Dedifferentiated amniotic fluid mesenchymal stem cell (primary cell): ENCODE data around the gene SLC25A18.
"Not testable (repeated sequence)": the region's sequence is repeated elsewhere in the genome, so short reads cannot be mapped to it uniquely, and the experiment has no call there.

Experiments used
- DNase-seq: peaks from one replicate; pipeline ENCODE4 v3.0.0-alpha.2; 2016; ENCODE audit errors: extremely low spot score

Gene SLC25A18, protein sequence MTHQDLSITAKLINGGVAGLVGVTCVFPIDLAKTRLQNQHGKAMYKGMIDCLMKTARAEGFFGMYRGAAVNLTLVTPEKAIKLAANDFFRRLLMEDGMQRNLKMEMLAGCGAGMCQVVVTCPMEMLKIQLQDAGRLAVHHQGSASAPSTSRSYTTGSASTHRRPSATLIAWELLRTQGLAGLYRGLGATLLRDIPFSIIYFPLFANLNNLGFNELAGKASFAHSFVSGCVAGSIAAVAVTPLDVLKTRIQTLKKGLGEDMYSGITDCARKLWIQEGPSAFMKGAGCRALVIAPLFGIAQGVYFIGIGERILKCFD

DNA sequence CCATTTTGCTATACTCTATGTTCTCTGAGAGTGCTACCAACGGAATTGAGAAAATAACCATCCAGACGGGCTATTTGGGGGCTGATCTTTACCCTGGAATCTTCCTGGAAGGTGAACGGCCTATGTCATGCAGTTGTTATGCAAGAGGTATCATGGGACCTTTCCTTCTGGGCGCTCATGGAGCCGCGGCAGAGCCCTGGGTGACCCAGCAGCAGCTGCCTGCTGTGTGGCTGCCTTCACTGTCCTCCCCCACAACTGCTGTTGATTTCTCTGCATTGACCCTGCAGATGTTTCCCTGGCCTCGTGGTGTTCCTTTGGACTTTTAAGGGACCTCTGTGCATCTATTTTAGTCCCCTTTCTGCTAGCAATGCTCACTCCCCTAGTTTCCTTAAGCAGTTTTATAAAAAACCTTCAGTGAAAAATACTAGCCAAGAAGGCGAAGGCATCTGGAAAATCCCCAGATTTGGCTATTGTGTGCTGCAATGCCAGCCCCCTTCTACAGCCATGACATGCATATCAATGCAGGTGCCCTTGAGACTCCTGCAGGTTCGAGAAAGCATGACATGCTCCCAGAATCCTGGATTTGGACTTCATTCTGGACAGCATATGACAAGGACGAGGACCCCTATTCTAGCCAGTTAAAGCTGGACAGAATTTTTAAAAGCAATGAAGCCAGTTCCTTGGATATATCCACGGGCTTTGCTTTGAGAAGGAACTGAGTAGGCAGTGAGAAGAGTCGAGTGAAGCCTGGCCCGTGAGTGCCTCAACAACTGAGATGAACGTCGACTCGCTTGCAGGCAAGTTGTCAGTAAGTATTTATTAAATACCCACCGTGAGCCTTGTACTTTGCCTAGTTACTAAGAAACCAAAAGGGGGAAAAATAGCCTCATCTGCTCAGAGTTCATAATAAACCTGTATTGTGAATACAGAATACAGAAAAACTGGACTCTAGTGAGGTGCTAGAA, at the start of gene SLC25A18:
Gene SLC25A18 (plus strand): TSS at position 593 of the 965 bp plus-strand sequence. CDS start 16,447 bp downstream, outside the sequence.
- DNase-seq: no peak

DNA sequence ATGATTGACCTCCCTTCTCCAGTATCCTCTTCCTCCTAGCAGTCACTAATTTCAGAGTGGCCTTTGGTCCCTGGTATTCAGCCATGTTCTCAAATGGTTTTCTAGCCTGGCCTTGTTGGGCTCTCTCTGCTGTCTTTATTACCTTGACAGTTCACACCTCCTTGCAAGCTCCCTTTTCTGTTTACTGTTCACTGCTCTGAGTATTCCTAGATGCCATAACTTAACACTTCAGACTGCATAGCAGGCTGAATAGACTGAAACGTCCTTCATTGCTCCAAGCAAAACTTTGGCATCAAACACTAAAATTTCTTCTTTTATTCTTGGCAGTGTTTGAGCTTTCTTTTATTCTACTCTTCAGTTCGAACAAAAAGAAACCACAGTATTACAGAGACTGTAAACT, 49.7 kb upstream of the SLC25A18 start:
- no peak for DNase-seq

- no peak for DNase-seq
Observed at GRCh38 chr22:17514084-17514483, 49.2 kb upstream of the SLC25A18 start.

GRCh38 chr22:17518406-17518805, 44.9 kb upstream of the SLC25A18 start:
- no peak for DNase-seq

DNA sequence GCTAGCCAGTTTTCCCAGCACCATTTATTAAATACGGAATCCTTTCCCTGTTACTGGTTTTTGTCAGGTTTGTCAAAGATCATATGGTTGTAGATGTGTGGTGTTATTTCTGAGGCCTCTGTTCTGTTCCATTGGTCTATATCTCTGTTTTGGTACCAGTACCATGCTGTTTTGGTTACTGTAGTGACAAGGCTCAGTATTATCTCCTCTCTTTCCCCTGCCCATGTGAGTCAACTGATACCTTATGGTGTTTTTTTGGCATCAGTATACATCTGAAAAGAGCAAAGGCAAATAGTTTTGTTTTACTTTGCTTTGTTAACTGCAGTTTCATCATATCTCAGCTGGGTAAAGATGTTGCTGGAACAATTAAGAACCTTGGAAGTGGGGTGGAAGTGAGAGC, 41.3 kb upstream of the SLC25A18 start:
- DNase-seq: not testable (repeated sequence)

DNA sequence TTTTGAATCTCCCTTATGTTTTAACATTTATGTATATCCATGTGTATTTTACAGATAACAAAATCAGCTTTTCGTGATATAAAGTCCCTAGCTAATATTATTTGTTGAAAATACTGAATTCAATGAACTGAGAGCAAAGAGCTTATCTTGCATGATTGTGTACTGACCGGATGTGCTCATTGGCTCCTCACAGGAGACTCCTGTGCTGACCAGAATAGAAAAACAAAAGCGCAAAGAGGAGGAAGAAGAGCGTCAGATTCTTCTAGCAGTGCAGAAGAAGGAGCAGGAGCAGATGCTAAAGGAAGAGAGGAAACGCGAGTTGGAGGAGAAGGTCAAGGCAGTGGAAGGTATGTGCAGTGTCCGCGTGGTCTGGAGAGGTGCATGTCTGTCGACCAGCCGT, 39.4 kb upstream of the SLC25A18 start:
- no peak for DNase-seq

DNA sequence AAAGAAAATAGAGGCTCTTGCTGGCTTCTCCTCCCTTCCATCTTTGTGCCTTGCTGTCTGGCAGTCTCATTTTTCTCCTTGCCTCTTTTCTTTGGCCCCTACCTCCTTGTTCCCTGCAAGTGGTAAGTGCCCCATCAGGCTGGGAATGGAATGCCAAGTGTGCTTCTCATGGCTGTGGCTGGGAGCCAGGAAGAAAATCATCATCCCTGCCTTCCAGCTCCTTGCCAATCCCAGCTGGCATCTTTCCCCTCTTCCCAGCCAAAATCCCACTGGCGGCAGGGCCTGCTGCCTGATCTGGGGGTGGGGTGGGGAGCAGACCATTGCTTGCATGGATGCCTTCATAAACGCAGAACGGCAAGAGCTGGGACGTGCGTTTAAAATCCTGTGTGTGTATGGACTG, 27.0 kb upstream of the SLC25A18 start:
- DNase-seq: no peak

DNA sequence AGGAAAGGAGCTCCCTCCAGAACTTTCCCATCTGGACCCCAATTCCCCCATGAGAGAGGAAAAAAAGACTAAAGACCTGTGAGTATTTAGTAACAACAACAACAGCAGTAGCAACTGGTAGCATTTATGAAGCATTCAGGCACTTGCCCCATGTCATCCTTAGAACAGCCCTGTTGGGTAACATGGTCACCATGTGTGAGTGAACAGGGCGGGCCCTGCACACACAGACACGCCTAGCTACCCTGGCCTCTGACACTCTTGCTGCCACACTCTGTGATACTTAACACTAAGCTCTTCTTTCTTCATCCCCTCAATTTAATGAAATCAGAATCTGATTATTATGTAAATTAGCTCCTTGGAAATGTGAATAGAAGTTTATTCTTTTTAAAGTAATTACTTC, 26.1 kb upstream of the SLC25A18 start:
- DNase-seq: no peak

DNA sequence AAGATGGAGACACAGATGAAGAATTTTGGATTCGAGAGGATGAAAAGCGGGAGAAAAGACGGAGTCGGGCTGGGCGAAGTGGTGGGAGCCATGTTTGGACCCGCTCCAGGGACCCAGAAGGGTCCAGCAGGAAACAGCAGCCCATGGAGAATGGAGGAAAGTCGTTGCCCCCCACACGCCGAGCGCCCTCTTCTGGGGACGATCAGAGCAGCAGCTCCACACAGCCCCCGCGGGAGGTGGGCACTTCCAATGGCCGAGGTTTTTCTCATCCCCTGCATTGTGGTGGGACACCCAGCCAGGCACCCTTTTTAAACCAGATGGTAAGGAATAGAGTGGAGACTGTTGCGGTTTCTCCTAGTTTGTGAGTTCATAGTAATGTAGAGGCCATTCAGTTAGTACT, 22.8 kb upstream of the SLC25A18 start:
- no peak for DNase-seq

DNA sequence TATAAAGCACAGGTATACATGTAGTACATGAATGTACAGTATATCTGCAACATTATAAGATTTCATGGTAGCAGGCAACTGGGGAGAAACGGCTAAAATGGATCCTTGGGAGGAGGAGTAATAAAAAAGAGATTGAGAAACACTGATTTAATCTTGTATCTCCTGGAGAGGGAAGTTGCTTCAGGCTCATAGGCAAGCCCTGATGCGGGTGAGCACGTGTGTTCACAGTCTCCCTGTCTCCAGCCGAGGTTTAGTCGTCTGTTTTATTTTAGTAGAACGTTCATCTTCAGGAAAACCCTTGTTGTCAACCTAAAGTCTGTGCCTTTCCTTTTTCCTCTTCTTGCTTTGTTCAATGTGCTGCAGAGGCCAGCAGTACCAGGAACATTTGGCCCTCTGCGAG, 21.8 kb upstream of the SLC25A18 start:
- no peak for DNase-seq

DNA sequence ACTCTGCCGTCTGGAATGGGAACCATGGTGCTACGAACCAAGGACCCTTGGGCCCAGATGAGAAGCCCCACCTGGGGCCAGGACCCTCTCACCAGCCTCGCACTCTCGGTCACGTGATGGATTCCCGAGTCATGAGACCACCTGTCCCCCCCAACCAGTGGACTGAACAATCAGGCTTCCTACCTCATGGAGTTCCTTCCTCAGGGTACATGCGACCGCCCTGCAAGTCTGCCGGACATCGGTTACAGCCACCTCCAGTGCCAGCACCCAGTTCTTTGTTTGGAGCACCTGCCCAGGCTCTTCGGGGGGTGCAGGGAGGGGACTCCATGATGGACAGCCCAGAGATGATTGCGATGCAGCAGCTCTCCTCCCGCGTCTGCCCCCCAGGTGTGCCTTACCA, 20.8 kb upstream of the SLC25A18 start:
- no peak for DNase-seq

GRCh38 chr22:17548010-17548755, 15.1 kb upstream of the SLC25A18 start:
- no peak for DNase-seq

- no peak for DNase-seq
Observed at GRCh38 chr22:17548756-17549035, 14.6 kb upstream of the SLC25A18 start.

DNA sequence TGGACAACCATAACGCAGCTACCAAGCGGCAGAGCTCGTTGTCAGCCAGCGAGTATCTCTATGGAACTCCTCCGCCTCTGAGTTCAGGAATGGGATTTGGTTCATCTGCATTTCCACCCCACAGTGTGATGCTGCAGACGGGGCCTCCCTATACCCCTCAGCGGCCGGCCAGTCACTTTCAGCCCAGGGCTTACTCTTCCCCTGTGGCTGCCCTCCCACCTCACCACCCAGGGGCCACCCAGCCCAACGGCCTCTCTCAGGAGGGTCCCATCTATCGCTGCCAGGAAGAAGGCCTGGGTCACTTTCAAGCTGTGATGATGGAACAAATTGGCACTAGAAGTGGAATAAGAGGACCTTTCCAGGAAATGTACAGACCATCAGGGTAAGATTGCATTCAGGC, 14.1 kb upstream of the SLC25A18 start:
- no peak for DNase-seq

DNA sequence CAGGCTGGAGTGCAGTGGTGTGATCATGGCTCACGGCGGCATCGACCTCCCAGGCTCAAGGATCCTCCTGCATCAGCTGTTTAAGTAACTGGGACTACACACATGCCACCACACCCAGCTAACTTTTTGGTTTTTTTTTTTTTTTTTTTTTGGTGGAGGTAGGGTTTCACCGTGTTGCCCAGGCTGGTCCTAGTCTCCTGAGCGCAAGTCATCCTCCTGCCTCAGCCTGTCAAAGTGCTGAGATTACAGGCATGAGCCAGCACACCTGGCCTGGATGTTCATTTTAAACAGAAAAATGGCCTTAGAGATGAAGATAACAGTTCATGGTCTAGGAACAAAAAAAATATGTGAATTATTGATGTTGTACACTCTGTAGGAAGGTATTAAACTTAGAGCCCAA, 13.6 kb upstream of the SLC25A18 start:
- DNase-seq: no peak

GRCh38 chr22:17552737-17553136, 10.6 kb upstream of the SLC25A18 start:
- no peak for DNase-seq

GRCh38 chr22:17554814-17555213, 8.5 kb upstream of the SLC25A18 start:
- no peak for DNase-seq

DNA sequence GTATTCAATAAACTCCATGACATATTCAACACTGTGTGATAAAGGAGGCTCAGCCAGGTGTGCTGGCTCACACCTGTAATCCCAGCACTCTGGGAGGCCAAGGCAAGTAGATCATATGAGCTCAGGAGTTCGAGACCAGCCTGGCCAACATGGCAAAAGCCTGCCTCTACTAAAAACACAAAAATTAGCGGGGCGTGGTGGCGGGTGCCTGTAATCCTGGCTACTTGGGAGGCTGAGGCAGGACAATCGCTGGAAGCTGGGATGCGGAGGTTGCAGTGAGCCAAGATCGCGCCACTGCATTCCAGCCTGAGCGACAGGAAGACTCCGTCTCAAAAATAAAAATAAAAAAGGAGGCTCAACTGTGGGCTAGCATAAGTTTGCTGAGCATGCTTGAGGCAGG, 4.1 kb upstream of the SLC25A18 start:
- no peak for DNase-seq

GRCh38 chr22:17563936-17564391, 666 bp downstream of the SLC25A18 start:
- DNase-seq: no peak

GRCh38 chr22:17566016-17566687, 2.9 kb downstream of the SLC25A18 start:
- DNase-seq: not testable (repeated sequence)

DNA sequence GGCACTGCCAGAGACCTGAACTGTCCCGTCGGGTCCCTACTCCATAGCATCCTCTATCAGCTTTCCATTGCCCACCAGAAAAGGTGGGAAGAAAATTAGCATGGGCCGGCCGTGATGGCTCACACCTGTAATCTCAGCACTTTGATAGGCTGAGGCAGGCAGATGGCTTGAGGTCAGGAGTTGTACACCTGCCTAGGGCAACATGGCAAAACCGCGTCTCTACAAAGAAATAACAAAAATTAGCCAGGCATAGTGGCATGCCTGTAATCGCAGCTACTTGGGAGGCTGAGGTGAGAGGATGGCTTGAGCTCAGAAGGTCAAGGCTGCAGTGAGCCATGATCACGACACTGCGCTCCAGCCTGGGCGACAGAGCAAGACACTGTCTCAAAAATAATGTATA, 3.5 kb downstream of the SLC25A18 start:
- DNase-seq: no peak
